Medulla oblongata (tissue), 1 donor: ENCODE data around the gene HECW1.
"Not testable (repeated sequence)": the region's sequence is repeated elsewhere in the genome, so short reads cannot be mapped to it uniquely, and the experiment has no call there.

ENCODE experiments used
- DNase-seq: peaks from one replicate; pipeline ENCODE4 v3.0.0-alpha.2; 2015; ENCODE audit errors: extremely low spot score

HECW1 gene

GRCh38 chr7:43308913-43309705, 196.7 kb downstream of the HECW1 start:
- no peak for DNase-seq

- DNase-seq, result no peak
These were observed 197.2 kb downstream of the HECW1 start for GRCh38 chr7:43309706-43310022.

GRCh38 chr7:43311052-43311451, 198.6 kb downstream of the HECW1 start:
- no peak for DNase-seq

GRCh38 chr7:43311694-43312093, 199.2 kb downstream of the HECW1 start:
- DNase-seq, result no peak

GRCh38 chr7:43313628-43314378, 201.4 kb downstream of the HECW1 start:
- DNase-seq, result no peak

- no peak for DNase-seq
These were observed 202.1 kb downstream of the HECW1 start for GRCh38 chr7:43314379-43315158.

- DNase-seq, result no peak
These were observed 204.6 kb downstream of the HECW1 start for GRCh38 chr7:43317075-43317474.

- no peak for DNase-seq
These were observed 205.8 kb downstream of the HECW1 start for GRCh38 chr7:43318188-43318770.

GRCh38 chr7:43325595-43325994, 213.1 kb downstream of the HECW1 start:
- no peak for DNase-seq

GRCh38 chr7:43328336-43328735, 215.9 kb downstream of the HECW1 start:
- no peak for DNase-seq

GRCh38 chr7:43328785-43329380, 216.4 kb downstream of the HECW1 start:
- DNase-seq, result no peak

- no peak for DNase-seq
These were observed 219.8 kb downstream of the HECW1 start for GRCh38 chr7:43332193-43332796.

- DNase-seq, result no peak
These were observed 224.7 kb downstream of the HECW1 start for GRCh38 chr7:43337191-43337590.

GRCh38 chr7:43337811-43338210, 225.4 kb downstream of the HECW1 start:
- no peak for DNase-seq

- no peak for DNase-seq
These were observed 228.7 kb downstream of the HECW1 start for GRCh38 chr7:43341132-43341531.

GRCh38 chr7:43343417-43343816, 231.0 kb downstream of the HECW1 start:
- DNase-seq, result not testable (repeated sequence)

- not testable (repeated sequence) for DNase-seq
These were observed 233.2 kb downstream of the HECW1 start for GRCh38 chr7:43345696-43346095.

GRCh38 chr7:43351683-43352082, 239.2 kb downstream of the HECW1 start:
- no peak for DNase-seq

GRCh38 chr7:43353902-43354301, 241.5 kb downstream of the HECW1 start:
- DNase-seq, result no peak

GRCh38 chr7:43362652-43363034, 250.2 kb downstream of the HECW1 start:
- no peak for DNase-seq

- no peak for DNase-seq
These were observed 250.8 kb downstream of the HECW1 start for GRCh38 chr7:43363035-43363791.
